DMS153 (cell line): Measurements from ENCODE around the gene SEH1L.
"Not testable (repeated sequence)": the region's sequence is repeated elsewhere in the genome, so short reads cannot be mapped to it uniquely, and the experiment has no call there.

Experiments used
- DNase-seq: peaks from one replicate; lab custom pipeline; 2025; lab: John Stamatoyannopoulos, UW

Gene SEH1L

DNA sequence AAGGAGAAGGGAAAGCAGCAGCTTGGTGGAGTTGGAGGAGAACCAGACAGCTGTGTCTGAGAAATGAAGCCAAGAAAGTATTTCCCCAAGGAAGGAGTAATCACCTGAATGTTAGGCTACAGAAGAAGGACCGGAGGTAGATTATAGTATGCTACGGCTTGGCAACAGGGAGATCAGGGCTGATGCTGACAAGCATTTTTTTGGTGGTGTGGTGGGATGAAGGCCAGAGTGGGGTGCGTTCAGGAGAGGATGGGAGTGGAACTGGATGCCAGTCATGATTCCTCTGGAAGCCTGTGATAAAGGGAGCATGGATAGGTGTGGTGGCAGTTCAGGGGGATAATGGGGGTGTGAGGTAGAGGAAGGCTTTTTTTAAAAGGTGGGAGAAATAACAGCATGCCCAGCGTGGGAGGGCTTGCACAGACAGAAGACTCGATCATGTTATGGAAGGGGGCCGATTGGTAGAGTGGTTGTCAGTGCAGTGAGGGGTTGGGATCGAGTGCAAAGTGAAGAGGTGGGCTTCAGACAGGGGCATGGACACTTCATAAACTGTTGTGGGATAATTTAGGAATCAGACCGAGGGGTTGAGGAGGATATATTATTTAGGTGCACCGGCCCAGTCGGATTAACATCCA lies 49.0 kb downstream of the SEH1L start:
- DNase-seq = no peak

DNA sequence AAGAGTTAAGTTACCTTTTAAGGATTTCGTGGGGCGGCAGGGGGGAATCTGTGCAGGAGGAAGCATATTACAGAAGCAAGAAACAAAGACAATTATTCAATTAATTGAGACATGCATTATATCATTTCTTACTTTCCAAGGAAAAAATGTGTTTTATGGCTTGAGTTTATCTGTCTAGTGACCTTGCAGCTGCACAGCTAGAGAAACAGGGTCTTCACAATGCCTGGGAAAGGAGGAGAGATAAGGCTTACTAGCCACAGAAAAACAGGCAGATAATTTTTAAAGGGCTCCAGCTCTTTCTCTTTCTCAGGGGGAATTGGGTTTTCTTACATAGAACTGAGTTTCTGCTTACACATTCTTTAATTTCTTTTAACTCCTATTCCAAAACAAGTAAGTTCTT lies 49.5 kb downstream of the SEH1L start:
- DNase-seq = not testable (repeated sequence)

DNA sequence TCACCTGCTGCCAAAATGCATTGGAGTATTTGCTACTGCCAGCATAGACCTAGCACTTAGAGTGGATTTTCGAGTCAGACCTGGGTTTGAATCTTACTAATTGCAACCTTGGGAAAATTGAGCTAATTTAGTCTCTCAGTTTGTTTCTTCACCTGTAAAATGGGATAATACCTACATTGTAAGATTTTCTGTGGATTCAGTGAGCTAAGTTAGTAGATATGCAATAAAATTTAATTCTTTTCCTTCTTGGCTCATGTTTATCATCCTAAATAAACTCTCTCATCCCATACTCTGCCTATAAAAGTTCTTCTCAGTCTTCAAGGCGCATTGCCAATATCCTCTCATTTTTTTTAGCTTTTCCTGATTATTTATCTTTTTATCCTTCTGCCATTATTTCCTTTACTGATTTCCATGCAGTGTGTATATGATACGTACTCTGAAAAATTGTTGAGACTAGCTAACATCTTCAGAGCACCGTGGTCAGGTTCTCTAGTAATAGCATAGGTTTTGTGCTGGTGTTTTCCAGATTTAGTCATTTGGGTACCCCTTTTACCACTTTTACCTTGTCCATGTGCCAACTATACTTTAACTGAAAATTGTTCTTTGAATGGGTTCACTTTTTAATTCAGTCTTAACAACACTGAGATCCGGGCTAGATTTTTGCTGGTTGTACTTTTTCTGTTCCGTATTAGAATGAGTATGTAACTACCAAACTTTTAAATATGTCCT lies 50.7 kb downstream of the SEH1L start:
- no peak for DNase-seq

DNA sequence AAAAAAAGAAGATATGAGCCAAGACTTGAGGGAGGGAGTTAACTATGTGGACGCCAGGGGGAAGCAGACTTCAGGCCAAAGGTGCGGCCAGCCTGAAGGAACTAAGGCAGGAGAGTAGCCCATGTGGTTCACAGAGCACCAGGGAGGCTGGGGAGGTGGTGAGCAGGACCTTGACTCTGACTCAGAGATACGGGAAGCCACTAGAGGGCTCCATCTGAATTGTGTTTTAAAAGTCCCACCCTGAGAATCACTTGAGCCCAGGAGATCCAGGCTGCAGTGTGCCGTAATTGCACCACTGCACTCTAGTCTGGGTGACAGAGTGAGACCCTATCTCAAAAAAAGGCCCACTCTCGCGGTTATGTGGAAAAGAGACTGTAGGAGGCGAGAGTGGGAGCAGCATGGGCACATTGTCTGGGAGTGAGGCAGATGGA lies 55.7 kb downstream of the SEH1L start:
- no peak for DNase-seq

DNA sequence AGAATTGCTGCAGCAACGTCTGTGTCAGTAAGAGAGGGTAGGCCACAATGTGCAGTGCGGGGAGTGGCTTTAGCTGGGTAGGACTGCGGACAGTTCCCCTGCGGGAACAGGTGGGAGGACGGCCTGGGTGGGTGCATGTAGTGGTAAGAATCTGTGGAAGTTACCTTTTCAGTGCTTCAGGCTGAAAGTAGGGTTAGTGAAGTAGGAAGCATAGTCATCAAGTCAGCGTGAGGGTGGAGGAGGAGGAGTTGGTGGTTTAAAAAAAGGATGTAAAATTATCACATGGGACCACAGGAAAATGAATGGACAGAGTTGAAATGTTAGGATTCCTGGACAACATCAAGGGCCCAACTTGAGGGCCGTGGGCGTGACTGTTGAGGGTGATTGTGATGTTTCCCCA lies 56.6 kb downstream of the SEH1L start:
- DNase-seq = no peak

DNA sequence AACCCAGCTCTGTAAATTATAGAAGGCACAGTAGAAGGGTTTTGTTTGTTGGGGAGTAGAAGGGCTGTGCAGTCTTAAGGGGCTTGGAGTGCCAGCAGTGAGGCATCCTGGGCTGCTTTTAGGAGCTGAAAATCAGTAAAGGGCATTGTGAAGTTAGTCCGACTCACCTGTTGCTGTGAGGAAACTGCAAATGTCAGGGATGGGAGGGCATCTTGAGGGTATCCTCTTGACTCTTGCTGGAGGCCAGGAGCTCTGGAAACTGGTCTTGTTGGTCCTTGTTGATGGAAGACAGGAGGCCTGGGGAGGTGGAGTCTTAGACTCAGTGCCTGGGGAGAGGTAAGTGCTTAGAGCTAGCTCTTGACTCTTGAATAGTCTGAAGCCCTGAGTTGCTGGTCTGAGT lies 57.5 kb downstream of the SEH1L start:
- no peak for DNase-seq

DNA sequence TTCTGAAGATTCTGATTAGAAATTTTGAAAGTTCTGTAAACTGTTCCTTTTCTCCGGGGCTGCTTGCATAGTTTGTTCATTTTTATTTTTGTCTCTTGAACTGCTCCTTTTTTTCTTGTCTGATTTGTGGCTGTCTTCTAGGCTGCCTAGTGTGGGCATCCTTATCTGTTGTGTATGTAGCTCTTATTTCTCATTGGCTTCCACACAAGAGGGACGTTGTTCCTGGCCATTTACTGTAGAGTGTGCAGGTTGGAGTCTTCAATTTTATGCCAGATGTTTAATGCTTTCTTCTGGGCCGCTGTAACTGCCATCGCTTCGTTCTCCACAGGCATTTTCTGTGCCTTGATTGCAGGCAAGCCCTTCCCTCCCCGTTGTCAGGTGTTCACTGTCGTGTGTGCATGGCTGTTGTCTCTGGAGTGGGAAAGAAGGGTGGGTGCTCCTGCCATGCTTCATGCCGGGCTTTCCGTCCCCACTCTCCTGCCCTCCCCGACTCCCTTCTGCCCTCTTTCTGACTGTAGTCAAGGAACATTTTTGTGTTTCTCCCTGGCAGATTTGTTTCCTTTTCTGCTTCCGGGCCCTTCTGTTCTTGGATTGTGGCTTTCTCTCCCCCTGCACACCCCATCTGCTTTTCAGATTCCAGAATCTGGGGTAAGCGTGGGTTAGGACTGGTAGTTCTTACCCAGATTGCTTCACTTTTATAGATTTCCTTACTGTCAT lies 58.9 kb downstream of the SEH1L start:
- DNase-seq = no peak

DNA sequence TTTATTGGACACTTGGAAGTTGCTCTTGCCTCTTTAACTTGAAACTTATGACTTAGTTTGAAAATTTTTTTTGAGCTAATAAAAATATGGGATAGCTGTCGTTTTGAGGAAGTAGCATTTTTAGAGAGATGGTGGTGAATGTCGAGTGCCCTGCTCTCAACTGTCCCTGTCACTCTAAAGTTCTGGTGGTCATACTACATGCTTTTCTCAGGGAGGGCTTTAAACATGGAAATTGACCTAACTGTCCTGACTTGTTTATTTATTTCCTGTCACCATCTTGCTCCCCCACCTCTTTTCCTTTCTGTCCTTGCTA lies 59.4 kb downstream of the SEH1L start:
- no peak for DNase-seq

DNA sequence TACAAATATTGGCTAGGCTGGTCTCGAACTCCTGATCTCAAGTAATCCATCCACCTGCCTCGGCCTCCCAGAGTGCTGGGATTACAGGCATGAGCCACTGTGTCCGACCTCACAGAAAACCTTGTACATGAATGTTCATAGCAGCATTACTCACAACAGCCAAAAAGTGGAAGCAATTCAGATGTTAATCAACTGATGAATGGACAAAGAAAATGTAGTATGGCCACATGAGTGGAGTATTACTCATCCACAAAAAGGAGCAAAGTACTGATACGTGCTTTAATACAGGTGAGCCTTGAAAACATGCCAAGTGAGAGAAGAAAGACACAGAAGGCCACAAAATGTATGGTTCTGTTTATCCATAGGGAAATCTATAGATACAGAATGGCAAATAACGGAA lies 63.9 kb downstream of the SEH1L start:
- no peak for DNase-seq

DNA sequence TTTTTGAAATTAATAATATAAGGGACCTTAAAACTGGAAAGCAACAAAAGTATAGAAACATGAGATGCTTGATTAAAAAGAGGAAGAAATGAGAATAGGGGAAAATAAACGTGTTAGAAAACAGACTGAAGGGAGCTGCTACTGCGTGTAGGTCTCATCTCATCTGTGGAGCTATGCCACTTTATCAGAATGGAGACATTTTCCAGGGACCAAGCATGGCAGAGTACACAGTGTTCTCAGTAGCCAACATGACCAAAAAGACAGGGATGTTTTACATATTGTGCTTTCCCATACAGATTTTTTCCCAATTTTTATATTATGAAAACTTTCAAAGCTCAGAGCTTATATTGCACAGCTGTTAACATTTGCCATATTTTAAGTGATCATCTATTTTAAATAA lies 66.4 kb downstream of the SEH1L start:
- DNase-seq = no peak

DNA sequence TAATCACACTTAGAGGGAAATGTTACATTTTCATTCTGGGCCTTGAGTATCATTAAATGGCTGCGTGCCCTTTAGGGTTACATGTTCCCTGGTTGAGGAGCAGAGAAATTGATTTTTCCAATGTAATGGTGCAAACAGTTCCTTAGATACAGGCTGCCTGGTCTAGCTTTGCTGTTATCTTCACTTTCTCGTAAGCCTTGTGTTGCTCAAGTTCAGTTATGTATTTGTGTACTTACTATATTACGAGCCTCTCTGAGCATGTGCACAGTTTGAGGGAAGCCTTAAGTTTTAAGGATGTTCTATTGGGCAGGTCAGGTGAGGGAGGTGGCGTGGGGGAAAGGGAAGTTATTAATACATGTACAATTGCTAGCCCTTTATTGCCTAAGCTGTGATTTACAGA lies 67.0 kb downstream of the SEH1L start:
- no peak for DNase-seq

DNA sequence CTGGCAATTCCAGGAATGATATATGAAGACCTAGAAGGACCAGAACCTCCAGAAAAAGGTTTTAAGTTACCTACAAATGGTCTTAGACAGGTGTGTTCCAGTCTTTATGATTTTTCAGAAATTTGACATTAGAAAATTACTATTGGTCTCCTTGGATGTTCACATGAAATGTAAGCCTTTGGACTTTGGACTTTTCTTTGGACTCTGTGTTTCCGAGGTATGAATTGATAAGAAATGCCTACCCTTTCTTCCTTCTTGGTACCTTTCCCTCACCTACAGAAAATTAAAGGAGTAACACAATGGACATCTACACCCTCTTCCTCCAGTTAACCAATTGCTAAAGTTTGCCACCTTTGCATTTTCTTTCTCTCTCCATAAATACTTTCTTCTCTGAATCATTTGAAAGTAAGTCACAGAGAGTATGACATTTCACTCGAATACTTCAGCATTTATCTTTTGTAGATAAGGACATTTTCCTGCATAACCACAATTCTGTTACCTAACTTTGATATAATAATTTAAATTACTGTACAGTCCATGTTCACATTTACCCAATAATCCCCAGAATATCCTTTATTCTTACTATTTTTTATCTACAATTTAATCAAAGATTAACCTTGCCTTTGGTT lies 69.5 kb downstream of the SEH1L start:
- no peak for DNase-seq

DNA sequence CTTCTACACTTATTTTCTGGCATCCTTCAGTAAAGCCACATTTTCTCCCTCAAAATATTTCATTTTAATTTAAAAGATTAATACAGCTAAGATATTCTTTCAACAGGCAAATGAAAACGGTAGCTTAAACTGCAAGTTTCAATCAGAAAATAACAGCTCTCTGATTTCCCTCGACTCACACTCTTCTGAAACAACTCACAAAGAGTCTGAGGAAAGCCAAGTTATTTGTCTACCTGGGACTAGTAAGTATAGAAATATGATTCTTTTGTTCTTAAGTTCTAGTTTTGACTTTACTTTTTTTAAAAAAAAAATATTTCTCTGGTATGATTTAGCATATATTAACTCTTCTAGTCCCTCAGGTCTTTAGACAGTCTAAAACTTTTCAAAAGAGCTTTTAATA lies 70.6 kb downstream of the SEH1L start:
- no peak for DNase-seq

DNA sequence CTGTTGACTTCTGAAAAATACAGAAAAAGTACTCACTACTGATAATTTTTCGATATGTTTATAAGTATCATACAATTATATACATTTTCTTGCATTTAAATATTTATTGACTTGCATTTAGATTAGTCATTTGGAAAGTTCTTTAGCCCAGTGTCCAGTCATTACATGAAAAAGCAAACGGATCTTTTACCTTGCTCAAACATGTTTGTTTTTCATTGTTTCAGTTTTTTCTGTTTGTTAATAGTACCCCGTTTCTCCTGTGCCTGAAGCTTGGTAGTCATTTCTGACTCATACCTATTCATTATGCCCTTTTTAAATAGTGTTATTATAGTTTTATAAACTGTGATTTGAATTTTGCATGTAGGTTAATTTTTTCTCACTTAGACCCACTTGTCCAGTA lies 71.5 kb downstream of the SEH1L start:
- DNase-seq = no peak

DNA sequence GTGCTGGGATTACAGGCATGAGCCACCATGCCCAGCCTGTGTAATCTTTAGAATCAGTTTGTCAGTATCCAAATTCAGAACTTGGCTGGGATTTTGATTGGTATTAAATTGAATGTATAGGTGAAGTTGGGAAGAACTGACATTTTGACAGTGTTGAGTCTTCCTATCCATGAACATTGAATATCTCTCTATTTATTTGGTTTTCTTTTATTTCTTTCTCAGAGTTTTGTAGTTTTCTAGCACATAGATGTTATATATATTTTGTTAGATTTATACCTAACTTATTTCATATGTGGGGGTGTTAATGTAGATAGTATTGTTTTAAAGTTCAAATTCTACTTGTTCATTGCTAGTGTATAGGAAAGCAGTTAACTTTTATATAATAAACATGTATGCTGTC lies 74.8 kb downstream of the SEH1L start:
- no peak for DNase-seq

DNA sequence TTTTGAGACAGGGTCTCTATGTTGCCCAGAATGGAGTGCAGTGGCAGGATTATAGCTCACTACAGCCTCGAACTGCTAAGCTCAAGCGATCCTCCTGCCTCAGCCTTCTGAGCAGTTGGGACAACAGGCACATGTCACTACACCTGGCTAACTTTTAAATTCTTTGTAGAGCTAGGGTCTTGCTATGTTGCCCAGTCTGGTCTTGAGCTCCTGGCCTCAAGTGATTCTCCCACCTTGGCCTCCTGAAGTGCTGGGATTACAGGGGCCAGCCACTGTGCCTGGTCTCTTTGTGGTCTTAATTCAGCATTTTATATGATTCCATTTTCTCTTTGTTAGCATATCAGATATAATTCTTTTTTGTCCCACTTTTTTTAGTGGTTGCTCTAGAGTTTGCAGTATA lies 77.4 kb downstream of the SEH1L start:
- DNase-seq = no peak

DNA sequence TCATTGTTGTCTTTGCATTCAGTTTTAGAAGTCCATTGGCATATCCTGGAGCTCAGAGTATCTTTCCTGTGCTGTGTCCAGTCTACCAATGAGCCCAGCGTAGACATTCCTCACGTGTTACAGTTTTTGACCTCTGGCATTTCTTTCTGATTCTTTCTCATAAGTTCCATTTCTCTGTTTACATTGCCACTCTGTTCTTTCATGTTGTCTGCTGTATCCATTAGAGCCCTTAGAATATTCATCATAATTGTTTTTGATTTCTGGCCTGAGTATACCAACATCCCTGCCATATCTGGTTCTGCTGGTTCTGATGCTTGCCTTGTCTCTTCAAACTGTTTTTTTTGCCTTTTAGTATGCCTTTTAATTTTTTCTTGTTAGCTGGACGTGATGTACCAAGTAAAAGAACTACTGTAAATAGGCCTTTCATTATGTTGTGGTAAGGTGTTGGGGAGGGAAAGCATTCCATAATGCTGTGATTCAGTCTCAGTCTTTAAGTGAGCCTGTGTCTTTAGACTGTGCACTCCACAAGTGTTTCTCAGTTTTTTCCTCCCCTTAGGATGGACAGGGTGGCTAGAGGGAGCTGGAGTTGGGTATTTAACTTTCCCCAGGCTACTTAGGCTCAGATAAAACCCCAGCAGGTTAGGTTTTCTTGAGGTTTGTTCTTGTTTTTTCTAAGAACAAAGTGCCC lies 78.9 kb downstream of the SEH1L start:
- DNase-seq = no peak

DNA sequence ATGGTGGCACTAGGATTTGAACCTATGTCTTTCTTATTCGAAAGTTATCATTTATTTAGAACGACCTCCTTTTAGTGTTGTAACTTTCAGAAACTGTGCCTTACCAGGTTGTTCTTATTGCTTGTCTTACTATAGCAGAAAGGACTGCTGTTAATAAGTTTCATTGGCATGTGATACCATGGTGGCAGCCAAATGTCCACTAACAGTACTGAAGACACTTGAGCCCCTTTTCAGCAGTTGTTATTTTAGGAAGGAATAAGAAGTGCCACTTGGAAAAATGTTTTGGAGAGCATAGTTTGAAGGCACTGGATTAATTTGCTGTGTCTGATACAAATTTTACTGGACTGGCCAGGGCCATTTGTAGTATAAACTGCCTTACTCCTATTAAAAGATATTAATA lies 81.1 kb downstream of the SEH1L start:
- no peak for DNase-seq

DNA sequence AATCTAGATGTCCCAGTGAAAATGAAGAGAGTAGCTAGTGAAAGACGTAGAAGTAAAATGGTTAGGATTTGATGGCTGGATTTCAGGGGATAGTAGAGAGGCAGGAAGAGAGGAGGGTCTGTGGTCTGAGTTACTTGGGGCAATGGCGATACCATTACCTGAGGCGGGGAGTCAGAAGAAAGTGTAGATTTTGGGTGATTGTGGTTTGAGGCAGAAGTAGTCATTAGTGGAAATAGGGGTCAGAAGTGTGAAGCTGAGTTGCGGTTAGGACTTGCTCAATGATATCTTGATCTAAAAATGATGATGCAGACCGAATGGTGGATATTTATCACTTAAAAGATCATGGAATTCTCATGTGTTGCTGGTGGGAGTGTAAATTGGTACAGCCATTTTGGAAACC lies 84.4 kb downstream of the SEH1L start:
- DNase-seq = no peak

DNA sequence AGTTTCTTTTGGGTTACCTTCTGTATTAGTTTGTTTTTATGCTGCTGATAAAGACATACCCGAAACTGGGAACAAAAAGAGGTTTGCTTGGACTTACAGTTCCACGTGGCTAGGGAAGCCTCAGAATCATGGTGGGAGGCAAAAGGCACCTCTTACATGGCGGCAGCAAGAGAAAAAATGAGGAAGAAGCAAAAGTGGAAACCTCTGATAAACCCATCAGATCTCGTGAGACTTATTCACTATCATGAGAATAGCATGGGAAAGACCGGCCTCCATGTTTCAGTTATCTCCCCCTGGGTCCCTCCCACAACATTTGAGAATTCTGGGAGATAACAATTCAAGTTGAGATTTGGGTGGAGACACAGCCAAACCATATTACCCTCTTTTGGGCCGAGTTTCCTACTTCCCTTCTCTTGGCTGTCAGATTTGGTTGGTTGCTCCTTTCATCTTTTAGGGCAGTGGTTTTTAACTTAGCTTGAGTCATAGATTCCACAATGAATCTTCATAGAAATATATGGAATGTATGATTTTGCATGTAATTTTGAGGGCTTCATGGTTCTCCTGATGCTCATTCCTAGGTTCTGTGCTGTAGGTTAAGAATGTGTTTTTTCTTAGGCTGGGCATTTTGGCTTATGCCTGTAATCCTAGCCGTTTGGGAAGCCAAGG lies 87.6 kb downstream of the SEH1L start:
- no peak for DNase-seq

DNA sequence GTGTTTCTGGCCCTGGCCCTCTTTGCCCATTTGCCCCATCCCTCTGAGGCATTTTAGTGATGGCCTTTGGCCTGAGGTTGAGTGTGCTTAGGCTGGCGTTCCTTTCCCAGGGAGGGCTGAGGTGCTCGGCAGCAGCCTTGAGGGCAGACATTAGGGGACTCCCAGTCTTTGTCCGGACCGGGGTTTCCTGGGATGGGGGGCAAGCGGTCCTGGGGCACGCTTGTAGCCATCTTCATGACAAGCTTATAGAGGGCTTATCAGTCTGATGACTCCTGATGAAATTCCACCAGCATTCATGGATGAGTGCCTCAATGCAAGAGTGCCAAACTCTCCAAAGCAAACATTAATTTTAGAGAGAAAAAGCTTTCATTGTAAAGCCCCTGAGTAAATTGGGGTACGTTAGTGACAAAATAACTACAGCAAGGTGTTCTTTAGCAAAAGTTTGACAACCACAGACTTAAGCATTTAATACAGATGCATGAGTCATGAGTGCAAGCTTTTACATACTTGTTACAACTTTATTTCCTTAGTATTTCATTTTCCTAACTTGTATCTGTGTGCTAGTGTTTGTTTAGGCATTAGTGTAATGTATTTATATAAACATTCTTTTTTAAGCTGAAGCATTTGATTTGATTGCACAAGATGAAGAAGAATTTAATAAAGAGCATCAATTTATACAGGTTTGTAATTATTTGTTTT lies 89.0 kb downstream of the SEH1L start:
- DNase-seq = no peak
